Measurements from ENCODE around the gene NSFL1C. TPM values are rescaled to one million over a fixed set of nuclear protein-coding genes. Genes with fewer than 3 reads are reported as not detected.

NSFL1C gene
- total and polyA plus RNA-seq, 4 donors = 32.0 to 119 (median 84.1) TPM

DNA sequence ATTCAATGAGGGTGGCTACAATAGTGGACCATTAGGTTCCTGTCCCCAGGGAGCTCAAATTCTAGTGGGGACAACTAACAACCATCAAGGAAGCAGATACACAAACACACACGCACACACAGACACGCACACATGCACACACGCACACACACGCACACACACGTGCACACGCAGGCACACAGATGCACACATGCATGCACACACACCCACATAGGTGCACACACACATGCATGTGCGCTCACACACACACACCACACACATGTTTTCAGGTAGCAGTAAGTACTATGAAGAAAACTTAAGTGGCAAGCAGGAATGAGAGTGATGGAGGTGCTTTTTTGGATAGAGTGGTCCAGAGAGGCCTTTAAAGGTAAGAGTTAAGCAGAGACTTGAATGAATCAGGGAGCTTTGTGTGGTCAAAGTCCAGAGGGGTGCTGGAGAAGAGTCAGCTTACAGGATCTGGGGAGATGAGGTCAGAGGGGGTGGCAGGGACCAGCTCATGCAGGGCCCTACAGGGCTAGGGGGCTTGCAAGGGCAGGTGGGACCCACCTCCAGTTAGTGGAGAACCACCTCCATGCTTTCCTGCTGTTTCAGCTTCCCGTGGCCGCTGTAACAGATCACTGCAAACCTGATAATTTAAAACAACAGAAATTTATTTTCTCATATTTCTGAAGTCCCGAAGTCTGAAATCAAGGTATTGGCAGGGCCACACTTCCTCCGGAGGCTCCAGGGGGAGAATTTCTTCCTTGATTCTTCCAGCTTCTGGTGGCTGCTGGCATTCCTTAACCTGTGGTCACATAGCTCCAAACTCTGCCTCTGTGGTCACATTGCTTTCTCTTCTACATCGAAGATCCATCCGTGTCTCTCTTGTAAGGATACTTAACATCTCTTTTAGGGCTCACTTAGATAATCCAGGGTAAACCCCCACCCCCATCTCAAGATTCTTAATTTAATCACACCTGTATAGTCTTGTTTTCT lies 6.9 kb upstream of the NSFL1C start:
- WGBS (ENCODE audit: insufficient coverage) = 85% methylated on average over 12 of the region's 13 CpGs
- no peak overlapping the region for H3K27ac ChIP-seq (ENCODE audit: low read depth, low read length)
- H3K36me3 ChIP-seq (ENCODE audit: control insufficient read depth, insufficient read depth, low read length) = no peaks in the 10 kb centered on the region
- no peak overlapping the region for H3K4me3 ChIP-seq (ENCODE audit: low read depth, low read length)
- H3K27me3 ChIP-seq (ENCODE audit: control insufficient read depth, insufficient read depth, low read length) = peaks cover 2% of the 10 kb centered on the region
- H3K9me3 ChIP-seq (ENCODE audit: control insufficient read depth, insufficient read depth, low read length) = no peaks in the 10 kb centered on the region
- DNase-seq (ENCODE audit: low read depth in 4 of 6, low spot score in 6 of 6) = no peak
- peaks cover 4% of the 10 kb centered on the region for H3K4me1 ChIP-seq (ENCODE audit: control insufficient read depth, insufficient read depth, low read length)

DNA sequence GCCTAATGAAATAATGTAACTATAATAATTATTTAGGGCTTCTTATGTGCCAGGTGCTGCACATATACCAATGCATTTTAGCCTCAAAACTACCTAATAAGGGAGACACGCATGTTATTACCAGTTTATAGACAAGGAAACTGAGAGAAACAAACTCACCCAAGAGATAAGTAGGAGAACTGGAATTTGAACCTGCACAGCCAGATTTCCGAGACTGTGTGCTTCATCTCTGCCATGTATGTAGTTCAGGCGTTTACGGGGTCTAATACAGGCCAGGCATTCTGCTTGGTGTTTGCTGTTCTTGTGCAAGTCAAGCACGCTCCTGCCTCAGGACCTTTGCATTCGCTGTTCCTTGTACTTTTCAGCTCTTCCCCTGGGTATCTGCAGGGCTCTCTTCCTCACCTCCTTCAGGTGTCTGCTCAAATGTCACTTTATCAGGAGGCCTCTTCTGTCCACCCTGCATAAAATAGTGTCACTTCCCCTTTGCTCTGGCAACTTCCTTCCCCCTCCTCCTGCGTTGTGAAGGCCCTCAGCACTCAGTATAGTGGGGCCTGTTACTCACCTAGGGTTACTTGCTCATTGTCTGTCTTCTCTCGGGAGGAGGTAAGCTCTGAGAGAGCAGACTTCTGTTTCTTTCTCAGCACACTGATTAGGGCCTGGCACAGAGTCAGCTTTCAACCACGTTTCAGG lies 6.1 kb upstream of the NSFL1C start:
- Histone ChIP-seq H3K36me3 (ENCODE audit: control insufficient read depth, insufficient read depth, low read length) (no peaks in the 10 kb centered on the region), H3K9me3 (ENCODE audit: control insufficient read depth, insufficient read depth, low read length) (no peaks in the 10 kb centered on the region), H3K27ac (ENCODE audit: low read depth, low read length) (no peak overlapping the region), H3K27me3 (ENCODE audit: control insufficient read depth, insufficient read depth, low read length) (peaks cover 2% of the 10 kb centered on the region), H3K4me1 (ENCODE audit: control insufficient read depth, insufficient read depth, low read length) (peaks cover 4% of the 10 kb centered on the region), H3K4me3 (ENCODE audit: low read depth, low read length) (no peak overlapping the region)
- 70% methylated on average over 8 of the region's 9 CpGs for WGBS (ENCODE audit: insufficient coverage)
- DNase-seq (ENCODE audit: low read depth in 4 of 6, low spot score in 6 of 6) = no peak

DNA sequence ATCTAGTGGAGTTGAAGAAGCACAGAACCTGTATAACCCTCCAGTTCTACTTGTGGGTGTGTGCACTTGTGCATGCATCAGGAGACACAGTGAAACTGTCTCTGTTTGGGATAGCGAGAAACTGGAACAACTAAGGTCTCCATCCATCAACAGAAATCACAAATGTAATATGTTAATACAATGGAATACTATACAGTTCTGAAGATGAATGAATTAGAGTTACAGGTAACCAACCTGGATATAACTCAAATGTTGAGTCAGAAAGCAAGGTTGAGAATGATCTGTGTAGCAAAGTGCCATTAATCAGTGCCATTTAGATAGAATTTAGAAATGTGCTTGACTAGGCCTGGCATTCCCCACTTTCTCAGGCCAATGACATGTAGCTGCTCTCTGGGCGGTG lies 4.6 kb upstream of the NSFL1C start:
- H3K36me3 ChIP-seq (ENCODE audit: control insufficient read depth, insufficient read depth, low read length) = no peaks in the 10 kb centered on the region
- WGBS (ENCODE audit: insufficient coverage) = 100% methylated on average over 1 of the region's 2 CpGs
- H3K4me3 ChIP-seq (ENCODE audit: low read depth, low read length) = no peak overlapping the region
- H3K27me3 ChIP-seq (ENCODE audit: control insufficient read depth, insufficient read depth, low read length) = peaks cover 2% of the 10 kb centered on the region
- no peak for DNase-seq (ENCODE audit: low read depth in 4 of 6, low spot score in 6 of 6)
- no peaks in the 10 kb centered on the region for H3K9me3 ChIP-seq (ENCODE audit: control insufficient read depth, insufficient read depth, low read length)
- H3K27ac ChIP-seq (ENCODE audit: low read depth, low read length) = no peak overlapping the region
- peaks cover 8% of the 10 kb centered on the region for H3K4me1 ChIP-seq (ENCODE audit: control insufficient read depth, insufficient read depth, low read length)

DNA sequence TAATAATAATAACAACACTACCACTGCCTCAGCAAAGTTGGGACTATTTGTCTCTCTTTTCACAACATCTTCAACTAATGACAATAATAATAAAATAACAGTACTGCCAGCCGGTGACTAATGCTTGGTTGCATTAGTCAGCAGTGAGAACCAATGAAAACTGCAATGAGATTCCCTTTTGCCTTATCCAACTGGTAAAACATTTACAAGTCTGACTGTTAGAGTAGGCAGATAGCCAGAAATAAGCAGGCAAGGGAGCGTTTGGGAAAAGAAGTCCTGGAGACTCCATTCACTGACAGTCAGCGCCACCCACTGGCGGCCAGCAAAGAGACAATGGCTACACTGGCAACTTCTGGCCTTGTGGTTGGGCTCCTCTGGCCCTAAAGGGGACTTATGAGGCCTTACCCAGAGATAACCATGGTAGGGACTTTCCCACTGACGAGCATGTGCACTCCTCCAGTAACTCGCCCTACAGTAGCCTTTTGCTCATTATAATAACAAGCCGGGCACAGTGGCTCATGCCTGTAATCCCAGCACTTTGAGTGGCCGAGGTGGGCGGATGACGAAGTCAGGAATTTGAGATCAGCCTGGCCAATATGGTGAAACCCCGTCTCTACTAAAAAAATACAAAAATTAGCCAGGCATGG lies 3.4 kb upstream of the NSFL1C start:
- no peaks in the 10 kb centered on the region for H3K36me3 ChIP-seq (ENCODE audit: control insufficient read depth, insufficient read depth, low read length)
- no peaks in the 10 kb centered on the region for H3K9me3 ChIP-seq (ENCODE audit: control insufficient read depth, insufficient read depth, low read length)
- 37% methylated on average over 10 of the region's 11 CpGs for whole genome bisulfite sequencing (ENCODE audit: insufficient coverage)

DNA sequence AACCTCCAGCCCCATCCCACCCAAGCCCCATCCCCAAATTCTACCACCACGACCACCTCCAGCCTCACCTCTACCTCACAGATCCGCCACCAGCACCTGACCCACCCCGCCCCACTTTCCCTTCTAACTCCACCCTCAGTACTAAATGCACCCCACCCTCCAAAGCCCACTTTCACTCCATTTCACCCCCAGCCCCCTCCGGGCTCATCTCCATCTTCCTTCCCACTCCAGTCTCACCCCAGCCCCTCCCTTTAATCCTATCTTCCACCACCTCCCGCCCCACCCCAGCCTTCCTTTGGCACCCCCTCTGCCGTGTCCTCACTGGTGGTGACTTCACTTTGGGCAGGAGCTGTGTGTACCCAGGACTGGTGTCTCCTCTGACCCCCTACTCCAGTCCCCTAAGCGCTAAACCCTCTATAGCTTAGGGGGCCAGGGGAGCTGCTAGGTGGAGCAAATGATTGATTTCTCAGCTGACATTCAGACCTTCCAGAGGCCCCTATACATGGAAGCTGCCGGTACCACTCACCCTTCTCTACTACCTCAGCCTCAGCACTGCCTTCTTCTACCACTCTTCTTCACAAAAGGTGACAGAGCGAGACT lies 2.8 kb upstream of the NSFL1C start:
- WGBS (ENCODE audit: insufficient coverage) = 73% methylated on average over 6 of the region's 9 CpGs
- Histone ChIP-seq H3K27me3 (ENCODE audit: control insufficient read depth, insufficient read depth, low read length) (peaks cover 2% of the 10 kb centered on the region), H3K4me3 (ENCODE audit: low read depth, low read length) (no peak overlapping the region), H3K9me3 (ENCODE audit: control insufficient read depth, insufficient read depth, low read length) (no peaks in the 10 kb centered on the region), H3K36me3 (ENCODE audit: control insufficient read depth, insufficient read depth, low read length) (no peaks in the 10 kb centered on the region), H3K4me1 (ENCODE audit: control insufficient read depth, insufficient read depth, low read length) (peaks cover 8% of the 10 kb centered on the region), H3K27ac (ENCODE audit: low read depth, low read length) (no peak overlapping the region)
- no peak for DNase-seq (ENCODE audit: low read depth in 4 of 6, low spot score in 6 of 6)

More for the DNA sequence above, 3.4 kb upstream of the NSFL1C start:
- H3K4me1 ChIP-seq (ENCODE audit: control insufficient read depth, insufficient read depth, low read length) = peaks cover 8% of the 10 kb centered on the region
- no peak overlapping the region for H3K27ac ChIP-seq (ENCODE audit: low read depth, low read length)
- H3K4me3 ChIP-seq (ENCODE audit: low read depth, low read length) = no peak overlapping the region
- peaks cover 2% of the 10 kb centered on the region for H3K27me3 ChIP-seq (ENCODE audit: control insufficient read depth, insufficient read depth, low read length)
- DNase-seq (ENCODE audit: low read depth in 4 of 6, low spot score in 6 of 6) = peak; percentile 36 to 90 (median 56)

DNA sequence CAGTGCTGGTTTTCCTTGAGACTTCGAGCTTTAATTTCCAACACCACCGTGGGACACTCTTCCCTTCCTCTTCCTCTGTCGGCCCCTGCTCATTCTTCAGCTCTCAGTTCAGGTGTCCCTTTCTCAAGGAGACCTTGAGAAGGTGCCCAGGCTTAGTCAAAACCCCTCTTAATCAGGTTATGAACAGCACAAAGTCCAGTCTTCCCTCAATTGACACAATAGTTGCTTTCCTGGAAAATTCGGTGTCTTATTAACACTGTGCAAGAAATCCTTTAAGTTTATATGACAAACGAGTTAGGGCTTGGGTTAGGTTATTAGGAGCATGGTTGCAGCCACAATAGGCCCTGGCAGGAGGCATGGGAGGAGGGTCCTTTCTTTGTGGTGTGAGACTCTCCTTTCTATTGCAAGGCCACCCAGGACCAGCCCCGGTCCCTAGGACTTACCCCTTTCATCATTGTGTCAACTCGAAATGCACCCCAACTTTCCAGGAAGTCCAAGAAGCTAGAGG lies 1.5 kb upstream of the NSFL1C start:
- WGBS (ENCODE audit: insufficient coverage) = 89% methylated on average over 6 of the region's 7 CpGs
- no peak for DNase-seq (ENCODE audit: low read depth in 4 of 6, low spot score in 6 of 6)

DNA sequence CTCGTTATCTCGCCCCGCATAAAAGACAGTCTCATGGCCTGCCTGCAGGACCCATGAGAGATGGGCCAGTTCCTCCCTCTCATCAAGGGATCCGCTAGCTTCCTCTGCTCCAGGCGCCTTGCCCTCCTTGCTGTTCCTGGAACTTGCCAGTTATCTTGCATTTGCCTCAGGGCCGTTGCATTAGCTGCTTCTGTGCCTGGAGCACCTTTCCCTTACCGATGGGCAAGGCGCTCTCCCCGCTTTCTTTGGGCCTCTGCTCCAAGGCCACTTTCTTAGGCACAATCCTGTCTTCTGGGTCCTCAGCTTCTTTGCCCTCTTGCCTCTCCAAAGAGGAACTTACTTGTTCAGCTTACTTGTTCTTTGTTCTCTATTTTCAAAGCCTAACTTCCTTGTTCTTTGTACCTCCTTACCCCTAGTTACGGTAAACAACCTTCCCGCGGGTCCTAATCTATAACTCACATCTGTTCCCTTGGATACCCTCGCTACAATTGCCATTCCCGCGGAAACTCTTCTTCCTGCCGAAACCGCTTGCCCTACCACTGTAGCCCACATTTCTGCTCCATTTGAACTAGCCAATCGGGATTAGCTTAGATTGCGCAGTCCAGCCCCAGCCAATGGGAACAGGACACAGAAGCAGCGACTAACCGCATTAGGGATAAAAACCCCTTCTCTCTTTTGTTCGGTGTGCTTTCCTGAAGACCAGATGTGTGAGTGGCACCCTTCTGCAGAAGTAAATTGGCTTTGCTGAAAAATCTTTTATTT lies 887 bp upstream of the NSFL1C start:
- 63% methylated on average over 22 of the region's 22 CpGs for whole genome bisulfite sequencing (ENCODE audit: insufficient coverage)
- H3K4me3 ChIP-seq (ENCODE audit: low read depth, low read length) = no peak overlapping the region
- no peaks in the 10 kb centered on the region for H3K9me3 ChIP-seq (ENCODE audit: control insufficient read depth, insufficient read depth, low read length)
- peak in 1 of 6 donors; percentile 6 for DNase-seq (ENCODE audit: low read depth in 4 of 6, low spot score in 6 of 6)
- H3K36me3 ChIP-seq (ENCODE audit: control insufficient read depth, insufficient read depth, low read length) = peaks cover 1% of the 10 kb centered on the region
- H3K27me3 ChIP-seq (ENCODE audit: control insufficient read depth, insufficient read depth, low read length) = peaks cover 2% of the 10 kb centered on the region
- peaks cover 8% of the 10 kb centered on the region for H3K4me1 ChIP-seq (ENCODE audit: control insufficient read depth, insufficient read depth, low read length)
- H3K27ac ChIP-seq (ENCODE audit: low read depth, low read length) = no peak overlapping the region

More for the DNA sequence above, 1.5 kb upstream of the NSFL1C start:
- H3K4me3 ChIP-seq (ENCODE audit: low read depth, low read length) = no peak overlapping the region
- no peaks in the 10 kb centered on the region for H3K36me3 ChIP-seq (ENCODE audit: control insufficient read depth, insufficient read depth, low read length)
- peaks cover 8% of the 10 kb centered on the region for H3K4me1 ChIP-seq (ENCODE audit: control insufficient read depth, insufficient read depth, low read length)
- peaks cover 2% of the 10 kb centered on the region for H3K27me3 ChIP-seq (ENCODE audit: control insufficient read depth, insufficient read depth, low read length)
- H3K9me3 ChIP-seq (ENCODE audit: control insufficient read depth, insufficient read depth, low read length) = no peaks in the 10 kb centered on the region
- no peak overlapping the region for H3K27ac ChIP-seq (ENCODE audit: low read depth, low read length)

DNA sequence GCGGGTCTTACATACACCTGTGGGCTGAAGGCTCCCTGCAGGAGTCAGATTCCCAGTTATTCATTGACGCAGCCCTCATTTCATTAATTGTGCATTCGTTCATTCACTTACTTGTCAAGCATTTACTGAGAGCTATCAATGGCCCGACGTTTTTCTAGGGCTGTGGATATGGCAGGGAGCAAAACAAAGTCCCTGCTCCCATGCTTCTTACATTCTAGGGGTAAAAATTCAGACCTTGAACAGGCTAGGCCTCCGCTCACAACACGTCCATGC lies 369 bp upstream of the NSFL1C start:
- Histone ChIP-seq H3K4me1 (ENCODE audit: control insufficient read depth, insufficient read depth, low read length) (peaks cover 8% of the 10 kb centered on the region), H3K9me3 (ENCODE audit: control insufficient read depth, insufficient read depth, low read length) (no peaks in the 10 kb centered on the region), H3K27me3 (ENCODE audit: control insufficient read depth, insufficient read depth, low read length) (no peaks in the 10 kb centered on the region), H3K4me3 (ENCODE audit: low read depth, low read length) (no peak overlapping the region), H3K27ac (ENCODE audit: low read depth, low read length) (no peak overlapping the region), H3K36me3 (ENCODE audit: control insufficient read depth, insufficient read depth, low read length) (peaks cover 7% of the 10 kb centered on the region)
- no peak for DNase-seq (ENCODE audit: low read depth in 4 of 6, low spot score in 6 of 6)
- 22% methylated on average over 2 of the region's 7 CpGs for WGBS (ENCODE audit: insufficient coverage)

Data from spinal cord (tissue), 10 donors.